ENCODE measurements around the gene FHIP2A. TPM values are rescaled to one million over a fixed set of nuclear protein-coding genes. Genes with fewer than 3 reads are reported as not detected.
"Not testable (repeated sequence)": the region's sequence is repeated elsewhere in the genome, so short reads cannot be mapped to it uniquely, and the experiment has no call there.

FHIP2A gene
- total RNA-seq, 2 experiments from 2014 or later: 52.8 to 53.7 TPM

DNA sequence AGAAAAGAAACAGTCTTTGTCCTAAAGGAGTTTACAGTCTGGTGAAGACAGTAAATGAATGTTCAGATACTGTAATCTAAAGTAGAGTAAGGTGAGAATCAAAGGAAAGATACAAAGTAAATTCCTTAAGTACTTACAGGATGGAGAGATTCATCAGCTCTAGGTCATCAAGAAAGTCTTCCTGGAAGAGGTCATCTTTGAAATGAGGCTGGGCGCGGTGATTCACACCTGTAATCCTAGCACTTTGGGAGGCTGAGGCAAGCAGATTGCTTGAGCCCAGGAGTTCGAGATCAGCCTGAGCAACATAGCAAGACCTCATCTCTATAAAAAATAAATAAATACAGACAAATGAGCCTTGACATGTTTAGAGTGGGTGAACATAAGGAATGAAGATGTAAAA lies 18.3 kb downstream of the FHIP2A start:
- no peak overlapping the region for H3K4me3 Mint-ChIP-seq
- intact Hi-C loops (cut with DNase I, micrococcal nuclease): no loop called here
- no peaks in the 10 kb centered on the region for H3K27me3 ChIP-seq (ENCODE audit: control insufficient read depth in 1 of 2, insufficient read depth in 2 of 2, low read length in 2 of 2)
- H3K27me3 Mint-ChIP-seq: no peaks in the 10 kb centered on the region
- no peak overlapping the region for H3K27ac Mint-ChIP-seq
- no peaks in the 10 kb centered on the region for H3K4me1 Mint-ChIP-seq (ENCODE audit: low read depth)
- ATAC-seq (ENCODE audit: poor library complexity) (no peak), DNase-seq (no peak)
- H3K4me3 ChIP-seq (ENCODE audit: low read length): no peak overlapping the region
- H3K36me3 ChIP-seq (ENCODE audit: insufficient read depth, low read length): peaks cover 64% of the 10 kb centered on the region
- no peak for TF ChIP-seq CTCF (IDR thresholded peaks at IDR 0.05)
- H3K36me3 Mint-ChIP-seq (ENCODE audit: low read depth): peaks cover 78% of the 10 kb centered on the region
- ChIA-PET CTCF (no interaction called here), POLR2A (no interaction called here)
- H3K27ac ChIP-seq (ENCODE audit: low read depth in 1 of 2, low read length in 2 of 2): no peak overlapping the region
- H3K4me1 ChIP-seq (ENCODE audit: insufficient read depth, low read length): no peaks in the 10 kb centered on the region
- H3K9me3 ChIP-seq (ENCODE audit: control insufficient read depth in 1 of 2, insufficient read depth in 1 of 2, low read length in 2 of 2): no peaks in the 10 kb centered on the region
- H3K9me3 Mint-ChIP-seq: no peaks in the 10 kb centered on the region

DNA sequence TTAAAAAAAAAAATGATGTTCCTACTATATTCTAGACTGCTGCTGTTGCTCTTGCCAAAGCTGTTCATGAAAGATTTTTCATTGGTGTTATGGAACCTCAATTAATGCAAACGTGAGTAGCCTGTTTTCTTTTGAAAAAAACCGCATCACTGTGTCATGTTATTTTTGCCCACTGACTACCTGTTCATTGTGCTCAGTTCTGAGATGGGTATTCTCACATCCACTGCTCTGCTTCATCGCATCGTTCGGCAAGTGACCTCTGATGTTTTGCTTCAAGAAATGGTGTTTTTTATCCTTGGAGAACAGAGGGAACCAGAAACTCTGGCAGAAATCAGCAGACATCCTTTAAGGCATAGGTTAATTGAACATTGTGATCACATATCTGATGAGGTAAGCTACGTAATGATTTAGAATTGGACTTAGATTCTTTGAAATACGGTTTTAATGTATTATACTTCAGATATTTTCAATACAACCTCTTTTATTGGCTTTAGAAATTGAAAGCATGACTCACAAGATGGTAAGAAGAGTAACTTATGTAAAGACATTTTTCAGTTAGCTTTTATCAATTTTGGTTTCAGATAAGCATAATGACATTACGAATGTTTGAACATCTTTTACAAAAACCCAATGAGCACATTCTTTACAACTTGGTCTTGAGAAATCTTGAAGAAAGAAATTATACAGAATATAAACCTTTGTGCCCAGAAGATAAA lies 24.6 kb downstream of the FHIP2A start:
- H3K9me3 ChIP-seq (ENCODE audit: control insufficient read depth in 1 of 2, insufficient read depth in 1 of 2, low read length in 2 of 2): no peaks in the 10 kb centered on the region
- no peaks in the 10 kb centered on the region for H3K4me1 ChIP-seq (ENCODE audit: insufficient read depth, low read length)
- H3K36me3 Mint-ChIP-seq (ENCODE audit: low read depth): peaks cover 95% of the 10 kb centered on the region
- no peak overlapping the region for H3K4me3 Mint-ChIP-seq
- DNase-seq (no peak), ATAC-seq (ENCODE audit: poor library complexity) (no peak)
- no peaks in the 10 kb centered on the region for H3K27me3 ChIP-seq (ENCODE audit: control insufficient read depth in 1 of 2, insufficient read depth in 2 of 2, low read length in 2 of 2)
- H3K4me3 ChIP-seq (ENCODE audit: low read length): no peak overlapping the region
- no peaks in the 10 kb centered on the region for H3K27me3 Mint-ChIP-seq
- intact Hi-C loops (cut with DNase I, micrococcal nuclease): no loop called here
- H3K4me1 Mint-ChIP-seq (ENCODE audit: low read depth): no peaks in the 10 kb centered on the region
- no peak overlapping the region for H3K27ac ChIP-seq (ENCODE audit: low read depth in 1 of 2, low read length in 2 of 2)
- CTCF ChIA-PET: no interaction called here
- peaks cover 77% of the 10 kb centered on the region for H3K36me3 ChIP-seq (ENCODE audit: insufficient read depth, low read length)
- no peak overlapping the region for H3K27ac Mint-ChIP-seq
- TF ChIP-seq CTCF (IDR thresholded peaks at IDR 0.05): no peak
- no peaks in the 10 kb centered on the region for H3K9me3 Mint-ChIP-seq
- POLR2A ChIA-PET: no interaction called here

GRCh38 chr10:114847517-114847916 lies 25.9 kb downstream of the FHIP2A start:
- H3K36me3 Mint-ChIP-seq (ENCODE audit: low read depth): peaks cover 96% of the 10 kb centered on the region
- DNase-seq; H3K4me1 ChIP-seq (ENCODE audit: insufficient read depth, low read length); H3K27me3 ChIP-seq (ENCODE audit: control insufficient read depth in 1 of 2, insufficient read depth in 2 of 2, low read length in 2 of 2); H3K9me3 Mint-ChIP-seq; CTCF ChIA-PET; H3K9me3 ChIP-seq (ENCODE audit: control insufficient read depth in 1 of 2, insufficient read depth in 1 of 2, low read length in 2 of 2); H3K4me1 Mint-ChIP-seq (ENCODE audit: low read depth); ATAC-seq (ENCODE audit: poor library complexity); H3K4me3 Mint-ChIP-seq; POLR2A ChIA-PET; H3K27ac ChIP-seq (ENCODE audit: low read depth in 1 of 2, low read length in 2 of 2); H3K27me3 Mint-ChIP-seq; H3K4me3 ChIP-seq (ENCODE audit: low read length); intact Hi-C loops (cut with DNase I, micrococcal nuclease); H3K27ac Mint-ChIP-seq: not testable (repeated sequence)
- peaks cover 79% of the 10 kb centered on the region for H3K36me3 ChIP-seq (ENCODE audit: insufficient read depth, low read length)

DNA sequence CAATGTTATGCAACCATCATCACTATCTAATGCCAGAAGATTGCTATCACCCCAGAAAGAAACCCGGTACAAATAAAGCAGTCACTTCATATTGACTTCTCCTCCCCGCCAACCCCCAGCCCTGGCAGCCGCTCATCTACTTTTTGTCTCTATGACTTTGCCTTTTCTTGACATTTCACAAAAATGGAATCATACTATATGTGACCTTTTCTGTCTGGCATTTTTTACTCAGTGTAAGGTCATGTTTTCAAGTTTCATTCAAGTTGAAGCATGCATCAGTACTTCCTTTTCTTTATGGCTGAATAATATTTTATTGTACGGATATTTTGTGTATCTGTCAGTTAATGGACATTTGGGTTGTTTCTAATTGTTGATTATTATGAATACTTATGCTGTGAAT lies 28.1 kb downstream of the FHIP2A start:
- TF ChIP-seq CTCF (IDR thresholded peaks at IDR 0.05): no peak
- H3K4me1 ChIP-seq (ENCODE audit: insufficient read depth, low read length): no peaks in the 10 kb centered on the region
- no peak overlapping the region for H3K27ac ChIP-seq (ENCODE audit: low read depth in 1 of 2, low read length in 2 of 2)
- no peak for ATAC-seq (ENCODE audit: poor library complexity)
- Mint-ChIP-seq H3K27me3 (no peaks in the 10 kb centered on the region), H3K36me3 (ENCODE audit: low read depth) (peaks cover 93% of the 10 kb centered on the region), H3K4me1 (ENCODE audit: low read depth) (no peaks in the 10 kb centered on the region), H3K27ac (no peak overlapping the region), H3K4me3 (no peak overlapping the region), H3K9me3 (no peaks in the 10 kb centered on the region)
- H3K27me3 ChIP-seq (ENCODE audit: control insufficient read depth in 1 of 2, insufficient read depth in 2 of 2, low read length in 2 of 2): no peaks in the 10 kb centered on the region
- intact Hi-C loops (cut with DNase I, micrococcal nuclease): no loop called here
- H3K36me3 ChIP-seq (ENCODE audit: insufficient read depth, low read length): peaks cover 65% of the 10 kb centered on the region
- POLR2A ChIA-PET: no interaction called here
- no peaks in the 10 kb centered on the region for H3K9me3 ChIP-seq (ENCODE audit: control insufficient read depth in 1 of 2, insufficient read depth in 1 of 2, low read length in 2 of 2)
- no peak for DNase-seq
- CTCF ChIA-PET: no interaction called here
- H3K4me3 ChIP-seq (ENCODE audit: low read length): no peak overlapping the region
